Gastrocnemius medialis (tissue), 4 donors: ENCODE measurements around the gene RTTN.

Source experiments
- CTCF ChIP-seq, 5 experiments: fragments of 450-650 bp in 3 of 5; fragments of 200-600 bp in 2 of 5; sonication (generic) in 2 of 5; IDR thresholded peaks in 4 of 5; conservative IDR thresholded peaks in 1 of 5; 1 replicate in 4 of 5; 2 replicates in 1 of 5; pipeline ENCODE4 v1.5.1; 2016 to 2019; ENCODE audit warnings: antibody characterized with exemption in 5 of 5, mild to moderate bottlenecking in 3 of 5, moderate library complexity in 3 of 5
- POLR2A ChIP-seq, 2 donors: fragments of 450-650 bp; IDR thresholded peaks; one replicate each; pipeline ENCODE4 v1.6.1; 2017; ENCODE audit warnings: antibody characterized with exemption in 2 of 2, mild to moderate bottlenecking in 2 of 2, moderate library complexity in 2 of 2

DNA sequence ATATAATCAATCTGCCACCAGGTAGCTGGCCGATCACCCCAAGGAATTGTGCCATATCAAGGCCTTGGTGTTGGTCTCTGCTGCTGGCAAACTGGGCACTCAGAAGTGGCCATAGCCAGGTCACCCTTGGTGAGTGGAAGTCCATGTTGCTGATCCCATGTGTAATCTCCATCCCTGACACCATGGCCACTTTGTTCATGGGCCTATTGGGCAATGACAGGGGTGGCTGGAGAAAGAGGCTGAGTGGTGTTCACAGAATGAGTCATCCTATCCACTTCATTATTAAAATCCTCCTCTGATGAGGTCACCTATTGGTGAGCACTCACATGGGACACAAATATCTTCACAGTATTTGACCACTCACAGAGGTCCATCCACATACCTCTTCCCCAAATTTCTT, 231.1 kb downstream of the RTTN start:
- TF ChIP-seq CTCF (IDR thresholded peaks at IDR 0.05 in 4 of 5, conservative IDR thresholded peaks at IDR 0.05 in 1 of 5) (no peak), POLR2A (IDR thresholded peaks at IDR 0.05) (no peak)
